Amniotic stem cell (primary cell): ENCODE data around the gene BDH2.

Experiments used
- DNase-seq: peaks from one replicate; lab custom pipeline; 2025; lab: John Stamatoyannopoulos, UW

BDH2 gene

GRCh38 chr4:103099691-103100392 is at the start of gene BDH2:
TSS of gene BDH2 (minus strand) at chr4:103099834. CDS start at chr4:103096254, 3,580 bp downstream.
- peak; percentile 91 for DNase-seq

- DNase-seq = no peak
Observed at GRCh38 chr4:103144926-103145325, 45.3 kb upstream of the BDH2 start.

DNA sequence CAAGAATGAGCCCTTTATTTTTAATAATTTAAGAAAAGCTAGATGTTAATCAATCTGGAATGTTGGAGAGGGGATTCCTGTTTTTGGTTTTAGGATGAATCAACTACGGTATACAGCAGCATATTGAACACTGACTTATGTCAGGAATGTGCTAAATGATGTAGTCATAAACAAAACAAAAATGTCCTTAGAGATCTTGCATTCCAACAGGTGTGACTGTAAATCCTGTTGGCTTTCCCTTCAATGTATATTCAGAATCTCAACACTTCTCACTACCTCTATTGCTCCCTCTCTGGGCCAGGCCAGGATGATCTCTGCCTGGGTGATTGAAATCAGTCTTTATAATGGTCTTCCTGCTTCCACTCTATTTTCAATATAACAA is 37.8 kb upstream of the BDH2 start:
- DNase-seq = no peak

GRCh38 chr4:103136671-103137445 is 37.2 kb upstream of the BDH2 start:
- DNase-seq = no peak

DNA sequence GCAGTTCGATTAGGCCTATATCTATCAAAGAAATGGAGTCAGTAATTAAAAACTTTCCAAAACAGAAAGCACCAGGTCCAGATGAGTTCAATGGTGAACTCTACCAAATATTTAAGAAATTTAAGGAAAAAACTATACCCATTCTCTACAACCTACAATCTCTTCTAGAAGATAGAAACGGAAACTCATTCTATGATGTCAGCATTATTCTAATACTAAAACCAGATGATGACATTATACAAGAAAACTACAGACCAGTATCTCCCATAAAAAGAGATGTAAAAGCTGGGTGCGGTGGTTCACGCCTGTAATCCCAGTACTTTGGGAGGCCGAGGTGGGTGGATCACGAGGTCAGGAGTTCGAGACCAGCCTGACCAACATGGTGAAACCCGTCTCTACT is 29.5 kb upstream of the BDH2 start:
- DNase-seq = no peak

GRCh38 chr4:103126126-103126525 is 26.5 kb upstream of the BDH2 start:
- DNase-seq = no peak

- DNase-seq = no peak
Observed at GRCh38 chr4:103123114-103123513, 23.5 kb upstream of the BDH2 start.

DNA sequence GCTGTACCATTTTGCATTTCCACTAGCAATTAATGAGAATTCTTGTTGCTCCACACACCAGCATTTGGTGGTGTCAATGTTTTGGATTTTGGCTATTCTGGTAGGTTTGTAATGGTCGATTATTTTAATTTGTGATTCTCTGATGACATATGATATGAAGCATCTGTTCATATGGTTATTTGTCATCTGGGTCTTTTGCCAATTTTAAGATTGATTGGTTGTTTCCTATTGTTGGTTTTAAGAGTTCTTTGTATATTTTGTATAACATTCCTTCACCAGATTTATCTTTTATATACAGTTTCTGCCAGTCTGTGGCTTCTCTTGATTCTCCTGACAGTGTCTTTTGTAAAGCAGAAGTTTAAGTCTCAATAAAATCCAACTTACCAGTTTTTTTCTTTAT is 18.5 kb upstream of the BDH2 start:
- no peak for DNase-seq

GRCh38 chr4:103111598-103111997 is 12.0 kb upstream of the BDH2 start:
- no peak for DNase-seq

GRCh38 chr4:103108542-103108941 is 8.9 kb upstream of the BDH2 start:
- DNase-seq = no peak

- no peak for DNase-seq
Observed at GRCh38 chr4:103105558-103106356, 6.1 kb upstream of the BDH2 start.

DNA sequence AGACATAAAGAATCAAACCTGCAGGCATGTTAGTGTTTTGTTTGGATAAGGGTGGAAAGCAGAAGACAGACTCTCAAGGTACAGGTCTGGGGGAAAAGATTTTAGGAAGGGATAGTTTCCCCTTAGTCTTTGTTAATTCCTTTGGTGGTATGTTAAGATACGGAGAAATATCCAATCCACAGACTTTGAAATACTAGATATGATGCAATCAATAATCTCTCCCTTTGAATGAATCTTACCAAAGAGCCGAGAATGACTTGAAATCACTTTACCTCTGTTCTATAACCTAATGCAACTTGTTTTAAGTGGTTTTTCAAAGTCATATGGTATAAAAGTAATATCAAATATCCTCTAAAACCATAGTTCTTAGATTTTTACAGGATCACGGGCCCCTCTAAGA is 5.3 kb upstream of the BDH2 start:
- no peak for DNase-seq

GRCh38 chr4:103100691-103101090 is 1.1 kb upstream of the BDH2 start:
- DNase-seq = no peak

DNA sequence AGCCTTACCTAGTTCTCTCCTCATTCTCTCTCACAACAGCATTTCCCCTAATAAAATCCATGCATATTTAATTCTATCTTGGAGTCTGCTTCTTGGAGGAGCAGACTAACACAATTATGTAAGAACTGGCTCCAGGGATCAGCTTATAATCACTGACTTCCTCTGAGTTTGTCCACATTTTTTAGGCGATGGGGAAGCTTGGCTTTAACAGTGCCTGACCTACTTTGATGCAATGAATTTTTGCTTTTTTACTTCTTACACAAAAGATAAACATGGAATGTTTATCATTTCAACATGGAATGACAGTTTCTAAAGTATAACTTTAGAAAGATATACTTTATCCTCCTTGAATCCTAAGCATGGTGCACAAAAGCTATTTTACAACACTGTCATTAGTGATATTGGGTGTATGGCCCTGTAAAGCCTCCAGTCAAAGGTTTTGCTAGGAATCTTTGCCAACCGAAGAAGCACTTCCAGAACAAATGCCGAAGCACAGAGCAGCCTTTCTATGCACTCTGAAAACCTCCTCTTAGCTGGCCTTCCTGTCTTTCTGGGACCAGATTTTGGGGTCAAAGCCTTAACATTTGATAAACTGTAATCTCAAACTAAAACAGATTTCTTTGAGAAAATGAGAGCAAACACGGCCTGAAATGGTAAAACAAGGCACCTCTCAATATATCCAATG is 736 bp downstream of the BDH2 start:
- no peak for DNase-seq

- DNase-seq = no peak
Observed at GRCh38 chr4:103098341-103098740, 1.3 kb downstream of the BDH2 start.

- no peak for DNase-seq
Observed at GRCh38 chr4:103097112-103097511, 2.5 kb downstream of the BDH2 start.

- DNase-seq = no peak
Observed at GRCh38 chr4:103095080-103095479, 4.6 kb downstream of the BDH2 start.

DNA sequence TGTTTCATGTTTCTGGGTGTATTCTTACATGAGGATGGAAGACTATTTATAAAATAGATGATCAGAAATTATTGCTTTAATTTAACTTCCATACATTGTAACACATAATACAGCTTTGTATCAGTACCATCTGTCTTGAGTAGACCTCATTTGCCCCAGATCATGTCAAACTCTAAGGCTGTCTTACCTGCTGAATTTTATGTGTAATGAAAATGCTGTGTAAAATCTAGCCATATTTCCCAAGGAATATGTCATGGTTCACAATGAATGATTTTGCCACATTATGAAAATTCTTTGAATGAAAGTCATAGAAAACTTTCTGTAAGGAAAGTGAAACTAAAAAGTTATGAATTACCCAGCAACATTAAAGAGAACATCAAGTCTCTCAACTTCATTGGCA is 7.4 kb downstream of the BDH2 start:
- DNase-seq = no peak

GRCh38 chr4:103091601-103092223 is 7.9 kb downstream of the BDH2 start:
- peak; percentile 17 for DNase-seq

GRCh38 chr4:103089481-103089880 is 10.2 kb downstream of the BDH2 start:
- no peak for DNase-seq

GRCh38 chr4:103086551-103086950 is 13.1 kb downstream of the BDH2 start:
- no peak for DNase-seq
